Skeletal muscle tissue (tissue), 4 donors: ENCODE results near the gene CALY. TPM values are rescaled to one million over a fixed set of nuclear protein-coding genes. Genes with fewer than 3 reads are reported as not detected.

Source experiments
- H3K27ac ChIP-seq: one replicate; pipeline ENCODE4 v1.7.0; 2013; ENCODE audit warnings: mild to moderate bottlenecking, low read depth, low read length, inconsistent platforms
- H3K27me3 ChIP-seq, 3 donors: one replicate each; pipeline ENCODE4 v1.7.0; 2013; ENCODE audit warnings: low read length in 3 of 3; ENCODE audit not compliant: control insufficient read depth in 3 of 3, insufficient read depth in 3 of 3
- H3K36me3 ChIP-seq, 3 donors: one replicate each; pipeline ENCODE4 v1.7.0; 2013; ENCODE audit warnings: low read length in 3 of 3; ENCODE audit not compliant: control insufficient read depth in 3 of 3, insufficient read depth in 3 of 3
- H3K4me1 ChIP-seq, 3 donors: one replicate each; pipeline ENCODE4 v1.7.0; 2013; ENCODE audit warnings: low read length in 3 of 3, mild to moderate bottlenecking in 3 of 3; ENCODE audit not compliant: control insufficient read depth in 3 of 3, insufficient read depth in 3 of 3
- H3K4me3 ChIP-seq, 3 donors: one replicate each; pipeline ENCODE4 v1.7.0; 2013; ENCODE audit warnings: low read length in 3 of 3
- H3K9ac ChIP-seq, 3 donors: one replicate each; pipeline ENCODE4 v1.7.0; 2013; ENCODE audit warnings: low read length in 3 of 3, mild to moderate bottlenecking in 3 of 3, moderate library complexity in 2 of 3, low read depth in 1 of 3
- H3K9me3 ChIP-seq, 3 donors: one replicate each; pipeline ENCODE4 v1.7.0; 2013; ENCODE audit warnings: low read length in 3 of 3; ENCODE audit not compliant: control insufficient read depth in 3 of 3
- total RNA-seq: library from RNA; depleted of rRNA; stranded (reverse); fragments of >200 nt; gene quantifications from one replicate; pipeline ENCODE4 v1.2.3, GENCODE V29; 2014
- donor health status: Osteomylitis.

CALY gene
- total RNA-seq, 1 donor from 2014 or later = not detected

- peaks cover 44 to 60% (median 51%) of the 10 kb centered on the region in 3 donors for H3K27me3 ChIP-seq
- no peak overlapping the region for H3K9ac ChIP-seq
- no peaks in the 10 kb centered on the region for H3K4me1 ChIP-seq
- H3K27ac ChIP-seq = no peak overlapping the region
- no peak overlapping the region for H3K4me3 ChIP-seq
- H3K36me3 ChIP-seq = no peaks in the 10 kb centered on the region
- H3K9me3 ChIP-seq = no peaks in the 10 kb centered on the region
Observed at GRCh38 chr10:133344236-133344635, 7.5 kb upstream of the CALY start.

GRCh38 chr10:133343558-133343957 is 6.9 kb upstream of the CALY start:
- H3K27ac ChIP-seq = no peak overlapping the region
- H3K27me3 ChIP-seq = peaks cover 48 to 65% (median 54%) of the 10 kb centered on the region in 3 donors

GRCh38 chr10:133342942-133343341 is 6.2 kb upstream of the CALY start:
- H3K27ac ChIP-seq = no peak overlapping the region
- no peaks in the 10 kb centered on the region for H3K36me3 ChIP-seq
- no peaks in the 10 kb centered on the region for H3K9me3 ChIP-seq
- no peak overlapping the region for H3K4me3 ChIP-seq
- H3K9ac ChIP-seq = no peak overlapping the region
- no peaks in the 10 kb centered on the region for H3K4me1 ChIP-seq
- peaks cover 51 to 66% (median 56%) of the 10 kb centered on the region in 3 donors for H3K27me3 ChIP-seq

More at GRCh38 chr10:133343558-133343957, 6.9 kb upstream of the CALY start:
- H3K4me3 ChIP-seq = no peak overlapping the region
- no peak overlapping the region for H3K9ac ChIP-seq
- H3K4me1 ChIP-seq = no peaks in the 10 kb centered on the region
- no peaks in the 10 kb centered on the region for H3K36me3 ChIP-seq
- H3K9me3 ChIP-seq = no peaks in the 10 kb centered on the region

GRCh38 chr10:133341983-133342382 is 5.3 kb upstream of the CALY start:
- no peak overlapping the region for H3K9ac ChIP-seq
- no peak overlapping the region for H3K4me3 ChIP-seq
- no peaks in the 10 kb centered on the region for H3K36me3 ChIP-seq
- H3K27ac ChIP-seq = no peak overlapping the region
- no peaks in the 10 kb centered on the region for H3K4me1 ChIP-seq
- peaks cover 53 to 69% (median 59%) of the 10 kb centered on the region in 3 donors for H3K27me3 ChIP-seq
- no peaks in the 10 kb centered on the region for H3K9me3 ChIP-seq

- peaks cover 65 to 78% (median 67%) of the 10 kb centered on the region in 3 donors for H3K27me3 ChIP-seq
- H3K36me3 ChIP-seq = no peaks in the 10 kb centered on the region
- H3K9ac ChIP-seq = no peak overlapping the region
- peaks cover 5 to 9% (median 8%) of the 10 kb centered on the region in 3 donors for H3K4me1 ChIP-seq
- no peaks in the 10 kb centered on the region for H3K9me3 ChIP-seq
- no peak overlapping the region for H3K27ac ChIP-seq
- H3K4me3 ChIP-seq = no peak overlapping the region
Observed at GRCh38 chr10:133339708-133340380, 3.1 kb upstream of the CALY start.

GRCh38 chr10:133338080-133339071 is 1.7 kb upstream of the CALY start:
- H3K9me3 ChIP-seq = no peaks in the 10 kb centered on the region
- no peak overlapping the region for H3K27ac ChIP-seq
- no peak overlapping the region for H3K9ac ChIP-seq
- no peaks in the 10 kb centered on the region for H3K36me3 ChIP-seq
- peaks cover 67 to 79% (median 68%) of the 10 kb centered on the region in 3 donors for H3K27me3 ChIP-seq
- no peak overlapping the region for H3K4me3 ChIP-seq
- H3K4me1 ChIP-seq = peaks cover 5 to 10% (median 9%) of the 10 kb centered on the region in 3 donors

GRCh38 chr10:133337370-133337725 is 652 bp upstream of the CALY start:
- peaks cover 5 to 10% (median 9%) of the 10 kb centered on the region in 3 donors for H3K4me1 ChIP-seq
- H3K36me3 ChIP-seq = no peaks in the 10 kb centered on the region
- no peak overlapping the region for H3K27ac ChIP-seq
- H3K9ac ChIP-seq = no peak overlapping the region
- peaks cover 65 to 78% (median 67%) of the 10 kb centered on the region in 3 donors for H3K27me3 ChIP-seq
- no peak overlapping the region for H3K4me3 ChIP-seq
- no peaks in the 10 kb centered on the region for H3K9me3 ChIP-seq

- Histone ChIP-seq H3K27me3 (peaks cover 69 to 80% (median 76%) of the 10 kb centered on the region in 3 donors), H3K4me3 (no peak overlapping the region), H3K4me1 (peaks cover 5 to 10% (median 9%) of the 10 kb centered on the region in 3 donors), H3K9me3 (no peaks in the 10 kb centered on the region), H3K27ac (no peak overlapping the region), H3K36me3 (no peaks in the 10 kb centered on the region), H3K9ac (no peak overlapping the region)
Observed at GRCh38 chr10:133336118-133336576, 549 bp downstream of the CALY start.

GRCh38 chr10:133335246-133336117 is 1.2 kb downstream of the CALY start:
- Histone ChIP-seq H3K4me1 (peaks cover 5 to 10% (median 9%) of the 10 kb centered on the region in 3 donors), H3K4me3 (peak overlapping the region in 1 of 3 donors; percentile 22), H3K27me3 (peaks cover 72 to 84% (median 81%) of the 10 kb centered on the region in 3 donors), H3K9me3 (no peaks in the 10 kb centered on the region), H3K9ac (no peak overlapping the region), H3K36me3 (no peaks in the 10 kb centered on the region), H3K27ac (no peak overlapping the region)
